NCI-H2227 treated with DMSO at 0.1 percent for 48 hours (cell line): ENCODE measurements around the gene APBA2.

ENCODE experiments used
- DNase-seq: peaks from one replicate; lab custom pipeline; 2025; lab: John Stamatoyannopoulos, UW

APBA2 gene

DNA sequence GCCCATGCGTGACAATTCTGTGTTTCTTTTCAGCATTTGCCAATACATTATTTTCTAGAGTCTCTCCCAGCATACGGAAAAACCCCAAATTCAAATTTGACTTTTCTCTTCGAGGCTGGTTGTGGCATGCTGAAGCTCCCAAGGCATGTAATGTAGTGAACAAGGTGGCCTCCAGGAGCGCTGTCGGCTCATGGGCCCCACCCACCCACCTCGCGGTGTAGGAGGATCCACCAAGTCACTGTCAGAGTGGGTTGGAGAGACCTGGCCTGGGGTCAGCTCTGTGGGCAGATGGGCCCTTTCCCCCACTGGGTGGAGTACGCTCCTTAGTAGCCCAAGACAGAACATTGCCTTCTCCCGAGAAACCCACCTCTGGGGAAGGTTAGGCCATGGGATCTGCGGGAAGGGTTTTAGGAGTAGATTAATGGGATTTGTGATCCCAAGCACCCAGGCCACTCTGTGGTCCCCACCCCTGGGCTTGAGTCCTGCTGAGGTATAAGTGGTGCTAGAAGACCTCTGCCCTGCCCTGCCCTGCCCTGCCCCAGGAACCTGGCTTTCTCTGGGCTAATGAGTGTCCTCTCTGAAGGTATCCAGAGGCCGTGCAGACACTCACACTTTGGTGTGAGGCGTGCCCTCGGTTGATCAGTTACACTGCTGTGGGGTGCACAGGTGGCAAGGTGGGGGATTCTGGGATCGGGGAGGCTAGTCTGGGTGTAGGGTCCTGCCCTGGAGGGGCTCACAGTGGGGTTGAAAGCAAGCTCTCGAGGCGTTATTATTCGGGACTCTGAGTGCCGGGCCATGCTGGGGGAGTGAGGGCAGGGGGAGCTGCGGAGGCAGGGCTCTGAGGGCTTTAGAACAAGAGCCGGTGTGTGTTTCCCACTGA, 97.9 kb downstream of the APBA2 start:
- DNase-seq = no peak

GRCh38 chr15:28984421-28985315, 98.9 kb downstream of the APBA2 start:
- DNase-seq = peak; percentile 22

DNA sequence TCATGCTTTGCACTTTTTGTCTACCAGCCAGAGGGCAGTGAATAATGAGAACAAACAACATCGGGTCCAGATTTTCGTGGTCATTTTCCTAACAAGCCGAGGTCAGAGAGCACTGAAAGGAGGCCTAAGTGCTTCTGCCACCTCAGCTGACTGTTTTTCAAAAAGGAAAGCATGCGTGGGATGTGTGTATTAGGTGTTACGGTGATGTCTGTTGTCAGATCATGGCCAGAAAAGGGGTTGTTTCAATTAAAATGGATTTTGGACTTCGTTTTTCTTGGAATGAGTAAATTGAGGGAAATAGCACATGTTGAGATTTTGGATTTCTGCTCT, 99.5 kb downstream of the APBA2 start:
- DNase-seq = no peak

GRCh38 chr15:28985691-28986090, 99.9 kb downstream of the APBA2 start:
- DNase-seq = no peak

DNA sequence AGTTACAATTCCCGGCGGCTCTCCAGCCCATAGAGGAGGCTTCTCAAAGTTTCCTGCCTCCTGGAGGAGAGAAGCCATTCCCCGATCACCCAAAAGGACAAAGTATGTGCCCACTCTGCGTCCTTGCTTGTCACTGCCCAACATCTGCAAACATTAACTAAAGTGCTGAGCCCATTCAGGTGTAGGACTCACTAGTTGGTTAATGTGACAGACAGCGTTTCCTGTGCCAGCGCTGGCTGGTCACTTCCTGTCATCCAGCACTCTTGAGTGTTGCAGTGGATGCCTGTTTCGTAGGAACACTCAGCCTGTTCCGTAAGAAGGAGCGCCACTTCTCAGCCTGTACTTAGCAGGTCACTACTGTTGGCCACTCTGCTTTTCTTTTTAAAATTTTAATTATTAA, 100.3 kb downstream of the APBA2 start:
- DNase-seq = no peak

GRCh38 chr15:28986726-28987125, 101.0 kb downstream of the APBA2 start:
- DNase-seq = no peak

DNA sequence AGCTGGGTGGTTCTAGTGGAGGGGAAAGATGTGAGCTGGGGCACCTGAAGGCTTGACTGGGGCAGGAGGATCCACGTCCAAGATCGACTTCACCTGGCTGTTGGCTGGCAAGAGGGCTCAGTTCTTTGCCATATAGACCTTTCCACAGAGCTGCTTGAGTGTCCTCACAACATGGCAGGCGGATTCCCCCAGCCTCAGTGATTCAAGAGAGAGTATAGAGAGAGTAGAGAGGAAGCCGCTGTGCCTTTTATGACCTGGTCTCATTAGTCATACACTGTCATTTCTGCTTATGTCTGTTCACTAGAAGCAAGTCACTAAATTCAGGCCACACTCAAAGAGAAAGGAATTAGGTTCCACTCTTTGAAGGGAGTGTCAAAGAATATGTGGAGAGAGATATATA, 101.6 kb downstream of the APBA2 start:
- no peak for DNase-seq

DNA sequence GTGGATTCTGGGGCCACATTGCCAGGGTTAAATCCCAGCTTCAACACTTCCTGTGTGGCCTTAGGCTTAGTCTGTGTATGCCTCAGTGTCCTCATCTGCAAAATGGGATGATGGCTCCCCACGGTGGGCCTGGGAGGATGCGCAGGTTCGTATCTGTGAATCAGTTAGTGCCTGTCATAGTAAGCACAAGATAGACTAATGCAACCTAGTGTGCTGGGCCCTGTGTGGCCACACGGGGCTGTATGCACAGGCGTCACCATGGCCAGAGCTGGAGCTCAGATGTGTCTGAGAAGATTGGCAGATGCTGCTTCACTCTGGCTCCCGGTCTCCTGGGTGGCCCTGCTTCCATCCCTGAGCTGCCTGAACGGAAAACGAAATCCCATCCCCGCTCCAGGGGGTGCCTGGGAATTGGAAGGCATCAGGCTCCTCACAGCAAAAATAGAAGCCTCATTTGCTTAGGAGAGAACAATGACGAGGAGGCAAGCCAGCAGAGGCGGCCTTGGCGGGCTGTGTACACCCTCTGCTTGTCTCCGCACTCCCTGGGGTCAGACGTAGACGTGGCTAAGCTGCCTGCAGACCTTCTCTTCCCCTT, 103.6 kb downstream of the APBA2 start:
- DNase-seq = peak; percentile 12

GRCh38 chr15:28989896-28990295, 104.1 kb downstream of the APBA2 start:
- DNase-seq = no peak

DNA sequence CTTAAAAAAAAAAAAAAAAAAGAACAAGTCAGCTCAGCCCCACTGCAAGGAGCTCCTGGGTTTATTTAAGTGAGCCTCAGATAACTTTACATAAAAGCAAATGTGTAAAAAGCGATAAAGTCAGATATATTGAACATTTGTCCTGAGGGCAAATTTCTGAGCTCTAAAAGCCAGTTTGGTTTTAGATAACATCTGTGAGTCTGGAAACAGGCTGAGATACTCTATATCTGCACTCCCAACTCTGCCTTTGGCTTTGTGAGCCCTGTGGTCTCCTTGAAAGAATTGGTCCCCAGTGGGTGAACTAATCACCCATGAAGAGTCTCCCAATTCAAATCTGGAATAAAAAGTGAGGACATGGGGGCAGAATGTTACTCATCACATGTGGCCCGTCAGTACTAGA, 104.6 kb downstream of the APBA2 start:
- no peak for DNase-seq

- DNase-seq = no peak
Measured at GRCh38 chr15:28991236-28992171, 105.7 kb downstream of the APBA2 start.

DNA sequence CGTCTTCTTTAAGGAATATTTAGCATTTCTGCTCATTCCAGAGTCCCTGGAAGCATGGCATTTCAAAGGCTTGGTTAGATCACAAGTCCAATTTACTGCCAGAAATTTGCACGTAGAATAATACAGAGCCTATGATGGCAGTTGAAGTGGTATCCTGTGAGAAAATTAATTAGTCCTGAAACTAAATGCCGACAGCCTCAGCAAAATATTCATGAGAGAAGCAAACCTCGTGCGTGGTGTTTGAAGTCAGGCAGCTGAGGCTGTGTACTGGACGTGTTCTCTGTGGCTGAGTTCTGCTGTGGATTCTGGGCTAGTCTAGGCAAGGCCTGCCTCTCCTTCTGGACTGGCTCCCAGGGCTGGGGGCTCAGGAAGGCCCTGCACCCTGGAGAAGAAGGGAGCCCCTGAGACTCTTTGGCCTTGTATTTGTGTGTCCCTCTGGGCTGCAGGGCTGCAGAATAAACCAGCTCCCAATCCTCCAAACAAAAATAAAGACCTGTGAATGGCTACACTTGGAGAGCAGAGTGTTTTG, 106.6 kb downstream of the APBA2 start:
- DNase-seq = no peak

- no peak for DNase-seq
Measured at GRCh38 chr15:28993051-28993719, 107.4 kb downstream of the APBA2 start.

GRCh38 chr15:28993720-28994053, 107.9 kb downstream of the APBA2 start:
- DNase-seq = no peak

DNA sequence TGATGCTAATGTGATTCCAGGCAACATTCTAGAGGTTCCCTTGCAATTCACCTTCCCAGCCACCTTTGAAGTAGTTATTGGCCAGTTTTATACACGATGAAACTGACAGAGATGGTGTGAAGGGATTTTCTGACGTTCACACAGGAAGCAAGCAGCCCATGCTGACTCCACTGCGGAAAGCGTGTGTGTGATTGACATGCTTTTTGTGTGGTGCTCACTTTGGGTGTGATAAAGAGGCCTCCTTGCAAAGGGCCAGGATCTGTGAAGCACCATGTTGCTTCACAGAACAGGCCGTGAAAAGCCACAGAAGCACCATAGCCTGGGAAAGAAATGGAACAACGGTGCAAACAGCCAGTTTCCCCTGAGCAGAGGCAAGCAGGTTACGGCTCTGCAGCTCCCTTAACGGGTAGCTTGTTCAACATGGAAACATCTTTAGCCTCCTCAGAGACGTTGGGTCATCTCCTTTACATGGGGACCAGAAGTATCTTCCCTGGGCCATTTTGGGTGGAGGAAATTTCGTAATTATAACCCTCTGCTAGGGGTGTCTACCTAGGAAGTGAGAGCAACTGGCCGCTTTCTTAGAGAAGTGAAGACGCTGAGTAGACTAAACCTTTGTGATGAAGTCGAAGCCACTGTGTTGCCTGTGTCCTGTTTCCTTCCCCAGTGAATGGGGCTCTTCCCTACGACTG, 108.5 kb downstream of the APBA2 start:
- no peak for DNase-seq

GRCh38 chr15:28994831-28995596, 109.2 kb downstream of the APBA2 start:
- DNase-seq = no peak

DNA sequence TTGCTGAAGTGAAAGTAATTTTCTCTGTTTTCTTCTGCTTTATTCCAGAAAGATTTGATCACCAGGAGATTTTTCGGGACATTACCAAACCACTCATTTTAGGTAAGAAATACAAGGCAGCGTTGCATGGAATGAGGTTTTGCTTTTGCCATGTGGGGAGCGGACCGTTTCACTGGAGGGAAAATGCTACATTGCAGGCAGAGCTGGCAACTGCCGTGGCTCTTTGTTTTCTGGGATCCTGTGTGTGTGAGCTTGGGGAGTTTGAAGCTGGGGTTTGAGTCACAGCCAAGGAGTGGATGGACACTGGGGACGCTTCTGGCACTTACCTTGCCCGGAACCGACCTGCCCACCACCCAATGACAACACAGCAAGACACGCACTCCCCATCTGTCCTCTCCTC, 109.9 kb downstream of the APBA2 start:
- DNase-seq = no peak

DNA sequence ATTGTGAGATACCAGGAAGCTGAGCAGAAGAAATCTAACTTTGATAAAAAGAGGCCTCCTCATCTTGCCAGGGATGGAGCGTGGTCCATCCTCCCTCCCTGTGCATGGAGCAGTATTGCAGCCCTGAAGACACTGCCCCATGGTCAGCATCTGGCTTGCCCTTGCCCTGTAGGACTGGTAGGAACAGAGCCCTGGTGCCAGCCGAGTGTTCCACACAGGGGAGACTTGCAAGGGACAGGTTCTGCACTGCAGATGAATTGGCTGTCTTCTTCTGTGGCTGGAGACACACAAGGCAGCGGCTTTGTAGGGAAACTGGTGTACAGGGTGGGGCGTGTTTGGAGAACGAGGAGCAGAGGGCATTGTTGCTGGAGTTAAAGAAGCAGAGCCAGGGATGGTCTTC, 110.5 kb downstream of the APBA2 start:
- no peak for DNase-seq

GRCh38 chr15:28996953-28997352, 111.2 kb downstream of the APBA2 start:
- DNase-seq = no peak

- no peak for DNase-seq
Measured at GRCh38 chr15:28997791-28998190, 112.0 kb downstream of the APBA2 start.
